ENCODE results near the gene DHCR24. TPM values are rescaled to one million over a fixed set of nuclear protein-coding genes. Genes with fewer than 3 reads are reported as not detected.

The DHCR24 gene
- total and polyA plus RNA-seq, 2 of the 13 experiments (the other 11 are each of a cell fraction or from before 2014, with no cell fraction given) = 374 to 448 TPM

GRCh38 chr1:54869173-54869851, 17.7 kb downstream of the DHCR24 start (continued):
- TF ChIP-seq SOX13 (IDR thresholded peaks at IDR 0.05) = no peak
- peak in 1 of 2 experiments; percentile 75; a peak in 2 of 4 replicates for TF ChIP-seq SOX13 (CRISPR knock-in tag; conservative IDR thresholded peaks at IDR 0.05 in 1 of 2, IDR thresholded peaks at IDR 0.05 in 1 of 2)
- TF ChIP-seq REPIN1 (CRISPR knock-in tag; IDR thresholded peaks at IDR 0.05; ENCODE audit: borderline replicate concordance, low read depth) = 0 out of 2 replicates have a peak, but pooled peaks have one; percentile 35
- TF ChIP-seq ZNF878 (CRISPR knock-in tag; IDR thresholded peaks at IDR 0.05) = no peak; the same call in 1 of the 2 replicates
- peak; percentile 16; the same call in 1 of the 2 replicates for TF ChIP-seq NR2F6 (IDR thresholded peaks at IDR 0.05)
- no peak for TF ChIP-seq NR2F6 (CRISPR knock-in tag; IDR thresholded peaks at IDR 0.05)
- TF ChIP-seq HNF1A (IDR thresholded peaks at IDR 0.05; ENCODE audit: low read depth) = peak; percentile 87
- peak; percentile 80; the same call in 1 of the 2 replicates for TF ChIP-seq HNF1A (CRISPR knock-in tag; IDR thresholded peaks at IDR 0.05; ENCODE audit: borderline replicate concordance)
- TF ChIP-seq CREB1 (IDR thresholded peaks at IDR 0.05) = no peak
- TF ChIP-seq CREB1 (CRISPR knock-in tag; IDR thresholded peaks at IDR 0.05) = peak; percentile 49; the same call in 1 of the 2 replicates
- TF ChIP-seq HNRNPL (IDR thresholded peaks at IDR 0.05; ENCODE audit: low read depth, low read length) = no peak
- no peak for TF ChIP-seq HNRNPH1 (optimal IDR thresholded peaks at IDR 0.05; ENCODE audit: low read depth, low read length)
- peak; percentile 89 for TF ChIP-seq GATAD2A (CRISPR knock-in tag; IDR thresholded peaks at IDR 0.05)
- no peak for TF ChIP-seq ZNF280B (CRISPR knock-in tag; IDR thresholded peaks at IDR 0.05; ENCODE audit: borderline replicate concordance)
- TF ChIP-seq ZNF644 (CRISPR knock-in tag; IDR thresholded peaks at IDR 0.05; ENCODE audit: low read depth) = no peak
- no peak for TF ChIP-seq POLR2AphosphoS5 (IDR thresholded peaks at IDR 0.05; ENCODE audit: low read depth, low read length)
- no peak for TF ChIP-seq IRF9 (CRISPR knock-in tag; IDR thresholded peaks at IDR 0.05; ENCODE audit: borderline replicate concordance)
- peak; percentile 92 for TF ChIP-seq NCOA2 (CRISPR knock-in tag; IDR thresholded peaks at IDR 0.05)
- TF ChIP-seq TBX2 (CRISPR knock-in tag; IDR thresholded peaks at IDR 0.05; ENCODE audit: borderline replicate concordance) = no peak; the same call in 1 of the 2 replicates
- TF ChIP-seq FOXA1 (IDR thresholded peaks at IDR 0.05) = peak; percentile 51; the same call in 1 of the 2 replicates
- TF ChIP-seq FOXA1 (CRISPR knock-in tag; IDR thresholded peaks at IDR 0.05) = peak; percentile 80
- TF ChIP-seq THRA (CRISPR knock-in tag; IDR thresholded peaks at IDR 0.05; ENCODE audit: borderline replicate concordance) = peak; percentile 76; the same call in 1 of the 2 replicates
- TF ChIP-seq TOE1 (CRISPR knock-in tag; IDR thresholded peaks at IDR 0.05) = no peak

Data from HepG2 (cell line).